NOMO-1 treated with DMSO at 0.1 percent for 48 hours (cell line): ENCODE measurements around the gene BCAP31.
A peak's percentile ranks its signal among the peaks of the same experiment; 100 is the strongest.
"Not testable (repeated sequence)": the region's sequence is repeated elsewhere in the genome, so short reads cannot be mapped to it uniquely, and the experiment has no call there.

Source experiments
- DNase-seq: peaks from one replicate; lab custom pipeline; 2025; ENCODE audit not compliant: unreplicated experiment; lab: John Stamatoyannopoulos, UW

Gene BCAP31

DNA sequence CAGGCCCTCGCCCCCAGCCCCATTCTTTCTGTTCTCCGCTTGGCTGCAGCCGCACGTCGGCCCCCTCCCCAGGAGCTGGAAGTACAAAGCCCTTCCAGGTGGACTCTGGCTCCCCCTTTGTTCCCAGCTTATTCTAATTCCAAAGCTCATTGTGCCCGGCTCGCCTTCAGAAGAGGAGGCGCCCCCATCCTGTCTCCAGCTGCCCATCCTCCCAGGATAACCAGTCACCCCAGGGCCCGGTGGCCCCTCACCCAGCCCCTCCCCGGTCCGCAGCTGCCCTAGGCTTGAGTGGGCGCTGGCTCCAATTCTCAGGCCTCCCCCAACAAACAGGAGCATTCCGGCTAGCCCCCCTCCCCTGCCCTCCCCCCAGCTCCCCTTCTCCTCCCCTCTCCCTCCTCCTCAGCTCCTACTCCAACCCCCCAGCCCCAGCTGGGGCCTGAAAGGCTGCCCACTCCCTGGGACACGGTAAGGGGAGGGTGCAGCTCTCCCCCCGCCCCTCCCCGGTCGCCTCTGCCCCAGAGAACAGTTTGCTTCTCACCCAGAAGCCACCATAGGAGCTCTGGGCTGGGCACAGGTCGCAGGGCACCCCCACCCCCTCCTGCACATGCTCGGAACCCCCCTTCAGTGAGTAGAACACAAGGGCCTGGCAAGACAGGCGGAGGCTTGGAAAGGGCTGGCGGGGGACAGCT, 39.6 kb downstream of the BCAP31 start:
- DNase-seq, result no peak

DNA sequence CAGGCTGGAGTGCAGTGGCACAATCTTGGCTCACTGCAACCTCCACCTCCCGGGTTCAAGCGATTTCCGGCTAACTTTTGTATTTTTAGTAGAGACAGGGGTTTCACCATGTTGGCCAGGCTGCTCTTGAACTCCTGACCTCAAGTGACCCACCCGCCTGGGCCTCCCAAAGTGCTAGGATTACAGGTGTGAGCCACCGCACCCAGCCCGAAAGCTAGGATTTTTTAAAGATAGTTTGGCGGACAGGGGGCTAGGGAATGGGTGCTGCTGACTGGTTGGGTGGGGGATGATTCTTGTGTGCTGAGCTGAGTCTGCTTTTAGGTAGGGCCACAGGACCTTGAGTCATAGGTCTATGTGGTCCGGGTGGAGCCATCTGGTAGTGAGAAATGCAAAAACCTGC, 40.7 kb downstream of the BCAP31 start:
- DNase-seq, result not testable (repeated sequence)

DNA sequence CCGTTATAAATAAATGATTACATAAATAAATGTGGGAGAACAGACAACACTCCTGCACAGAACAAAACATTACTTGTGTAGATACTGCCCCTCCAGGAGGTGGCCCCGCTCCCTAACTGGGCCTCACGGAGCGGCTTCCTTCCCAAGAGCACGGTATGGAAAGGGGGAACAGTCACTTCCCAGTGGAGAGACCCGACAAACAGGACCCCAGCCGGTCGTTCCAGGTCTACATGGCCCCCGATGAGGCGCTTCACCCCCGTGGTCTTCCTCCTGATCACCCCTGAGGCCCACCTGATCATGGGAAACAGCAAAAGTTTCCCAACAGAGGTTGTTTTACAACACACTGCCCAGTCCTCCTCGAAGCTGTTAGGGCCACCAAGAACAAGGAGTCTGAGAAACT, 43.0 kb downstream of the BCAP31 start:
- no peak for DNase-seq

DNA sequence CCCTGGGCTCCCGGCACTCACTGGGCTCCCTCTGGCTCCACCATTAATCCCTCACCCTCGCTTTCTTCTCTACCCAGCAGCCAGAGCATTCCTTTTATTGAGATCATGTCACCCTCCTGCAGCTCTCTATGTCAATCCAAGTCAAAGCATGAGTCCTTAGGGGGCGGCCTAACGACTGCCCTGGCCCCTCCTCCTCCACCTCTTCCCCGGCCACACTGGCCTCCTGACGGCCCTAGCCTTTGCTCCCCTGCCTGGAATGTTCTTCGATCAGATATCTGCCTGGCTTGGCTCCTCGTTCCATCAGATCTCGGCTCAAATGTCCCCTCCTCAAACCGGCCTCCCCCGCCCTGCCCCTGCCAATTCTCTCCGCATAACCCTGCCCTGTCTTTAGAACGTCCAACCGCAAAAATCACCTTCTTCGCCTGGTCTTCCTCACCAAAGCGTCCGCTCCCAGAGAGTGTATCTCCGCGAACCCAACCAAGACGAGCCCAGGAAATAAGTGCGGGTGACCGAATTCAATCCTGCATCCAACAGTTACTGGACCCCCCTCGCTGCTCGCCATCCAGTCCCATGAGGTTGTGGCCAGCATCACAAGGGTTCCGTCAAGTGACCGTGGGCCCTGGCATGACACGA, 49.9 kb downstream of the BCAP31 start:
- DNase-seq, result no peak

DNA sequence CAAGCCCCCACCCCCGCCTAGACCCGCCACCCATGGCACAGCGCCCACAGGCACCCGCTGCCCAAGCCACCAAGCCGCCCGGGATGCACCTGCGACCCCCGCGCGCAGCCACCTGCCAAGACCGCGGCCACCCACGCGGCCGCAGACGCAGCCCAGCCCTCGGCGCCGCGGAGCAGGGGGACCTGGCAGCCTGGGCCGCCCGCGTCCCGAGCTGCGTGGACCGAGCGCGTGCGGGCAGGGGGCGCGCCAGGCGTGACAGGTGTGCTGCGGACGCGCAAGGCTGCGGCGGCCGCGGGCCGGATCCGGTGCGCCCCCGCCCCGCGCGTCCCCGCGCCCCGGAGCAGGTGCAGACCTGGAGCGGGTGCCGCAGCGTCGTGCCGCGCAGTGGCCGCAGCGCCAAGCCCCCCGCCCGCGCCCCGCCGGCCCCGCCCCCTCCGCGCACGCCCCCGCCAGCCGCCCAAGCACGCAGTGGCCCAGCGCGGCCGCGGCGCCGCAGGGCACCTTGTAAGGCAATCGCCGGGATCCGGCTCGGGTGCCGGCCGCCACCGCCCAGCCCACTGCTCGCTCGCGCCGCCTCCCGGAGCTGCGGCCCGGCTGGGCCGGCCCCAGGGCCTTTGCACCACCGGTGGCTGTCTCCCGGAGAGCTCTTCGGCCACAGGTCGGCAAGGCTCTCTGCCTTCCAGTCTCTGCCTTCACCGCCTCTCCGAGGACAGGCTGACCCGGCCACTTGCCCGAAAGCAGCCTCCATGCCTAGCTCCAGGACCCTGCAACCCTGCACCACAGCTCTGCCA, 50.6 kb downstream of the BCAP31 start, which contains the start of gene PNCK:
Gene PNCK (minus strand): TSS at position 386 of the 791 bp plus-strand sequence. CDS start 737 bp downstream, outside the sequence.
- DNase-seq, result no peak

DNA sequence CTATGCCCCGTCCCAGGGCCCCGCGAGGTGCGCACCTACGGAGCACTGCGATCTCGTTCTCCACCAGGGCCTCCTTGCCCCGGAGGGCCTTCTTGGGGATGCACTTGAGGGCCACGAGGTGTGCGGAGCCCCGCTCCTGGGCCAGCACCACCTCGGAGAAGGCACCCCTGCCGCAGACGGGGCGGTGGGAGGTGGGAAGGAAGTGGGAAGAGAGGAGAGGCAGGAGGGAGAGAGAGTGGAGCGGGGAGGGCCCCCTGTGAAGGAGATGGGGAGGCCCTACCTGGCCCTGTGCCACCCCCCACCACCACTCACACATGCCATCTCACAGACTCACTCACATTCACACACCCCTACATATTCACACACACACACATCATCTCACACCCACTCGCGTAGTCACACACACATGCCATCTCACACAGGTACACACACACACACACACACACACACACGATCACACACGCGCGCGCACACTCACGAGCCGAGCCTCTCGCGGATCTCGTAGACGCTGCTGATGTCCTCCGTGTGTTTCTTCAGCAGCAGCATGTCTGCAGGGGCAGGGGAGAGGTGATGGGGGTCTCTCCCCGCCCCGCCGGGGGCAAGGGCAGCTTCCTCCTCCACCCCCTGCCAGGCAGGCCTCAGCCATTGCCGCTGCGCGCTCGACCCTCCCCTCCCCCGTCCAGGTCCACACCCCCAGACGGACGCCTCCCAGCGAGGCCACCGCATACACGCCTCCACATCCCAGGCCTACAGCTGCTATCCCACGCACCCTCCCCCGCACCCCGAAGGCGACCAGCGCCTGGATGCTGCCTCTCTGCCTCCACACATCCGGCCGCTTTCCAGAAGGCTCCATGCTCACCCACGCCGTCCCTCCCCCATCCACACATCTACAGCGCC, 51.4 kb downstream of the BCAP31 start:
- DNase-seq, result no peak

DNA sequence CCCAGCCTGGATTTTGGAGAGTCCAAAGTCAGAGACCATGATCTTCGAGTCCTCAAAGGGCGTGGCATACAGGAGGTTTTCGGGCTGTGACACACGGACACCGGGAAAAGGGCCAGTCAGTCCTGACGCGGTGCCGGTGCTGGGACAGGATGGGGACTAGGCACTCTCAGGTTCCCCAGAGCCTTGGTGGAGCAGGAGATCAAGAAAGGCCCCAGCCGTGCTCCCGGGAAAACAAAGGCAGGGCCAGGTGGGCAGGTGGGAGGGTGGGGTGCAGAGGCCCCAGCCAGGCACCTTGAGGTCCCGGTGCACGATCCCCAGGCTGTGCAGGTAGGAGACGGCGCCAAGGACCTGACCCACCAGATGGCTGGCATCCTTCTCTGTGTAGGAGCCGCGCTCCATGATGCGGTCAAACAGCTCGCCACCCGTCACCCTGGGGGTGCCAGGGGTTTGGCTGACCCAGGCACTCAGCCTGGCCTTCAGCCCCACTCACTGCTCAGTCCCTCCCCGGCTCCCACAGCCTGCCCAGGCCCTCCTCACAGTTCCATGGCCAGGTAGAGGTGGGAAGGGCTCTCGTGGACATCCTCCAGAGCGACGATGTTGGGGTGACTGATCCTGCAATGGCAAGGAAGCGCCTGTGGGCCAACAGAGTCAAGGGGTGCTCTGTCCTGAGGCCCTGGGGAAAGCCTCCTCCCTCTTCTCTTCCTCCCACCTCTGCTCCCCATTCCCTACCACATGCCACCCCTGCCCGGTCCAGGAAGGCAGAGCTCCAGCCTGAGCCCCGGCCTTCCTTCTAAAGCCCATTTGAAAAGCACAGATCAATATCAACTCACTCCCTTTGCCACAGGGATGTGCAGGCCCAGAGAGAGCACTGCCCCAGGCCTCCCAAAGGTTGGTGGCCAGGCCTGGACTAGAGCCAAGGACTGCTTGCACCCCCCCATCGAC, 52.3 kb downstream of the BCAP31 start:
- no peak for DNase-seq

DNA sequence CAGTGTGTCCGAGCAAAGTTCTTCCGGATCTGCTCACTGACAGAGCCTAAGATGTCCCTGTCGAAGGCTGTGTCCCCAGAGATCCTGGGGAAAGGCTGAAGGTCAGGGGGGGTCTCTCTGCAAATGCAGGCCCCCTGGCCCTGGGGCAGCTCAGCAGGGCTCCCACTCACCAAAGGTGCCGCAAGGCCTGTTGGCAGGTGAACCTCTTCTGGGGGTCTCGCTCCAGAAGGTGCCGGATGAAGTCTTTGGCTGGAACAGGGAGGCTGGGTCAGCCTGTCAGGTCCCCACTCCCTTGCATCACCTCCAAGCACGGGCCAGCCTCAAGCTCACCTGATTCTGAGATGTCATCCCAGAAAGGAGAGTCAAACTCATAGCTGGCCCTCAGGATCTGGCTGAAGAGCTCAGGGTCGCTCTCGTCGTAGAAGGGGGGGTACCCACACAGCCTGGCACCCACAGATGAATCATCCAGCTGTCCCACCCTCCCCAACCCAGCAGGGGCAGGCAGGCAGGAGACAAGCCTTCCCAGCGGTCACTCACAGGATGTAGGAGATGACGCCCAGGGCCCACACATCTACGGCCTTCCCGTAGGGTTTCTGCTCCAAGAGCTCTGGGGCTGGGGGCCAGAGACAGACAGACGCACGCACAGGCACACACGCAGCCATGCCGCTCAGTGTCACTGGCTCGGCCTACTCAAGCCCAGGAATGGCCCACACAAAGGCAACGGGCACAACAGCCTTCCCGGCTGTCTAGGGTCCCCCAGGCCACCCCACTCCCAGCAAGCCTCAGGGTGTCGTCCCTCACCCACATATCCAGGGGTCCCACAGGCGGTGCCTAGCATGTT, 53.2 kb downstream of the BCAP31 start:
- no peak for DNase-seq

DNA sequence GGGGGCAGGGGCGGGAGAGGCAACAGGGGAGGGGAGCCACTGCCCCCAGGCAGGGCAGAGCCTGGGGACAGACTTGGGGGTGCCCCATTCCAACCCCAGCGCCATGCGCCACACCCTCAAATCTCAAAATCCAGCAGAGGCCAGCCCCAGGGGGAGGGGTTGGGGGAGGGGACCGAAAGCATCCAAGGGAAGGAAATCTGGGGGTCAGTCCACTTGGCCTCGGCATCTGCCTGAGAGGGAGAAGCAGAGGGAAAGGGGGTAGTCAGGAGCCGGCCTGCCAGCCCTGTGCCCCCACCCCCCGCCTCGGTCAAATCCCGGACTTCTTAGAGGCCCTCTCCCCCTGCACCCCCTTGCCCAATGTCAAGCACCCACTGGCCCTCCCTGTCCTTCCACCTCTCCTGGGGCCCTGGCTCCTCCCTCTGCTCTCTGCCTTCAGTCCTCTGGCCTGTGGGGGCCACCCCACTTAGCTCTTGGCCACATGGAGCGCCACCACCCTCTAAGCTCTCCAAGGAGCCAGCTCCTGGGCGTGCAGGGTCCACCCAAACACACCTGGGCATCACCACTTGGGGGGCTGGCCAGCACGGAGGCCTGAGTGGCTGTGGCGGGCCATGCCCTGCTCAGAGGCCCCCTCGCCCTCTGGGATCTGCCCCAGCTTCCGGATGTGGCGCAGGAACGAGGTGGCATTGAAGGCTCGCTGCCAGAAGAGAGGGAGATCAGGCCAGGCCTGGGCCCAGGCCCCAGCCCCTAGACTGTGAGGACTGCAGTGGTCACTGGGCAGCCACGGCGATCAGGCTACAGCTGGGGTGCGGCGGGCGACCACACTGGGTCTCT, 54.1 kb downstream of the BCAP31 start:
- no peak for DNase-seq

DNA sequence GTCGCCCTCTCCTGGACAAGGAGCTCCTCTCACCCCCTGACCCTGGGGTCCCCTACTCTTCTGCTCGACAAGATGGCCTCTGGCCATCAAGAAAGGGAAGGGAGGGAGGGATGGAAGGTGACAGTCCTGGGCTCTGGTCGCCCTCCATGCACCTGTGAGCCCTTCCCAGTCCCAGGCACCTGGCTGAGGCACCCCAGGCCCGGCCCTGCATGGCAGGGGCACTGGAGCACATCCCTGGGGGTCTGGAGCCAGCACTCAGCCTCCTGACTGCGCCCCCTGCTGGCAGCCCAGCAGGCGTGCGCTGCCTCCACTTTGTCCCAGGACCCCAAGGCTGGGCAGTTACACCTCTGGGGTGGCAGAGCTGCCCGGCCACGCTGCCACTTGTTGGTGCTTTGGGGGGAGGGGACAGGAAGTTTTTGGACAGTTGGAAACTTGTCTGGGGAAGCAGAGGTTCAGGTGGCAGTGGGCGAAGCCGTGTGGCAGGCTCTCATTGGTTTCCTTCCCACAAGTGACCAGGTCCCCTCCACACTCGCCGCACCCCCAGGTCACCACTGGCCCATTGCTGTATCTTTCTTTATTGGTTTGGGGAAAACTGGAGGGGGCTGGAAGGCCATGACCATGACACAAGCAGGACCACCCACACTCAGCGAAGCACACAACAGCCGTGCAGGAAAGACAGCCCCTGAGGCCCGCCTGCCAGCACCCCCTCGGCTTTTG, 54.9 kb downstream of the BCAP31 start:
- no peak for DNase-seq

DNA sequence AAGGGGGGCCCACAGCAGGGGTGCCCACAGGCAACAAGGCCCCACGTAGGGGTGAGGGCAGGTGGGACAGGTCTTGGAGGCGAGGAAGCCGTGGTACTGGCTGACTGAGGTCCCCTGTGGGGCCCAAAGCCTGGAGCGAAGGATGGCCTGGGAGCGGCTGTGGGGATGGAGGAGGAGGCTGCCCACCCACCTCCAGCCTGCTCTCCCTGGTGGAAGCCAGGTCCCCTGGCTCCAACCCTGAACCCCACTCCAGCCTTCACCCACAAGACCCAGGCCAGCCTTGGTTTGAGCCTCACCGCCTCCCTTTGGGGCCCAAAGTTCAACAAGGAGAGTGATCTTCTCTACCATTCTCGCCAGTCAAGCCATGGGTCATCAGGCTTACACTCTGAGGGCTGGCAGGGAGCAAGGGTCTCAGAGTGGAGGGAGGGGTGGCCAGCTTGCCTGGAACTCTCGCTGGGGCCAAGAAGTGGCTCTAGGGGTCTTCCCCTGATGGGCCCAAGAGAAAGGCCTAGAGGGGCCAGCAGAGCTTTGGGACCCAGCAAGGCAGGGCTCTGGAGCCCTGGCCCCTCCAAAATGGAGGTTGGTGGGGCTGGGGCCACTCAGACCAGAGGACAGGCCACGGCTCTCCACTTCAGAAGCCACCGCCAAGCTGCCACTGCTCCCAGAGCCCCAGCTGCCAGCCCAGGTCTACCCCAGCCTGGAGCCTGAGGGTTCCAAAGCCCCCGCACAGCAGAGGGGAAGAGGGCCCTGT, 55.6 kb downstream of the BCAP31 start:
- no peak for DNase-seq

DNA sequence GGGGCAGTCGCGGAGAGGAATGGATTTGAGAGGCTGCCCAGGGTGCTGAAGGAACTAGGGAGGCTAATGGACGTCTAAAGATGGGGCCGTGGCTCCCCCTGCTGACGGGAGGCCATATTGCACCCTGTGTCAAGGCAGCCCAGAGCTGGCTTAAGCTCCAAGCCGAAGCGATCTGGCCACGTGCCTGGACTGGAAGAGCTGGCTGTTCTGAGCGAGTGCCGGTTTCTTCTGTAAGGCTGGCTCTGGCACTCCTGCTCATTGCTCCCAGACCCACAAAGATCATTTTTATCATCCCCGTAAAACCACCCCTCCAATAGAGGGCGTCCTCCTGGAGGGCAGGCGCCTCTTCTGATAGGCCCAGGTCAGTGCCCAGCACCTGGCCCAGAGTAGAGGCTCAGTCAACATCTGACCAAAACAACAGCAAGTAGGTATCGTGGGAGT, 56.2 kb downstream of the BCAP31 start:
- DNase-seq, result peak; percentile 49

DNA sequence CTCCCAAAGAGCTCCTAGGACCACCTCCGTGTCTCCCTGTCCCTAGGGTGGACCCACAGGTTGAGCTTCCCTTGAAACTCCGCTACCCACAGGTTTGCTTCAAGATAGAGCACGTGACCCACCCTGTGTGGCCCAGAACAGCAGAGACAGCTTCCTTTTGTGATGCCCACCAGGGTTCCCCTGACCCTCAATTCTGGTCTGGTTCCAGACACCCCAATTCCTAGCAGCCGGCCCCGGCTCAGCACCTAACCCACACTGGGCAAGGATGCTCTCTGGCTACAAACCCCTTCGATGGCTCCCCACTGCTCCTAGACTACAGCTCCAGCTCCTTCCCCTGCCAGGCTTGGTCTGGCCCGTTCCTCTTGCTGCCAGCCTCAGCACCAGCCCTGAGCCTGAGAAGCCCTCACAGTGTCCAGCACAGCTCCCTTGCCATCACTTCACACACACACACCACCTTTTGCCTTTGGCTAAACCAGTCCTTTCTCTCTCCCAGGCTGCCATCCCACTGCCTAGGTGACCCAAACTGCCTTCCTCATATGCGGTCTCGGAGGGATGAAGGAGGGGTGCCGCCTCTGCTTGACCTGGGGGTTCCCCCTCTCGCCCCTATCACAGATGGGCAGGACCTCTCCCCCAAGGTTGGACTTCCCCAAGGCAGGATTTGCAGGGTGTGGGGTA, 56.8 kb downstream of the BCAP31 start:
- DNase-seq, result no peak

DNA sequence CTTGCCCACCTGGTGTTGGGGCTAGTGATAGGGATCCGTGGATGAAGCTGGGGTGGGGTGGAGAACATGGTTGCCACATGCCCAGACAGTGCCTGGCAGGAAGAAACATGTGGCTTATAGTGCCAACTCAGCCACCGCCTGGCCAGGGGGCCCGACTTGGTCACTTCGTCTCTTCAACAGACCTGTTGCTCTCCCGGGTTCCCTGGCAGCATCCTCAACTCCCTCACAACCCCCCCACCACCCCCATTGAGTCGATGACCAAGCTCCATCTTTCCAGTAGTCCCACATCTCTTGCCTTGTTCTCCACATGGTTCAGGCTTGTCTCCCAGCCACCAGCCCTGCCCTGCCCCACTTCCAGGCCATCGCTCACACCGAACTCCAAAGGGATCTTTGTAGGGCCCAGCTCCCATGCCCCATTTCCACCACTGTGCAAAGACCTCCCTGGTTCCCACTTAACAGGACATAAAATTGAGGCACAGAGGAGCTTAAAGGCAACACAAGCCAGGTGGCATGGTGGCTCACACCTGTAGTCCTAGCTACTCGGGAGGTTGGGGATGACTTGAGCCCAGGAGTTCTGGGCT, 58.4 kb downstream of the BCAP31 start:
- DNase-seq, result no peak

DNA sequence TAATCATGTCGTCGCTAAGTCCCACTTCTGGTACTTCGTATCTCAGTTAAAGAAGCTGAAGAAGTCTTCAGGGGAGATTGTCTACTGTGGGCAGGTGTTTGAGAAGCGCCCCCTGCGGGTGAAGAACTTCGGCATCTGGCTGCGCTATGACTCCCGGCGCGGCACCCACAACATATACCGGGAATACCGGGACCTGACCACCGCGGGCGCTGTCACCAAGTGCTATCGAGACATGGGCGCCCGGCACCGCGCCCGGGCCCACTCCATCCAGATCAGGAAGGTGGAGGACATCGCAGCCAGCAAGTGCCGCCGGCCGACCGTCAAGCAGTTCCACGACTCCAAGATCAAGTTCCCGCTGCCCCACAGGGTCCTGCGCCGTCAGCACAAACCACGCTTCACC, 61.9 kb downstream of the BCAP31 start:
- no peak for DNase-seq

DNA sequence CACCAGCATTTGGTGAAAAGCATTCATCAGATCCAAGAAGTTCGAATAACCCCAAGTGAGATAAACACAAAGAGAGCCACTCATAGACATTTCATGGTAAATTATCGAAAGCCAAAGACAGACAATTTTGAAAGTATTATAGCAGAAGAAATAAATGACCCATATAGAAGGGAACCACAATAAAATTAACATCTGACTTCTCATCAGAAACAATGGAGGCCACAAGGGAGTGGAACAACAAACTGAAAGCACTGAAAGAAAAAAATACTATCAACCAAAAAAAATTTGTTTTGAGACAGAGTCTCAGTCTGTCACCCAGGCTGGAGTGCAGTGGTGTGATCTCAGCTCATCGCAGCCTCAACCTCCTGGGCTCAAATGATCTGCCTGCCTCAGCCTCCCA, 64.9 kb downstream of the BCAP31 start:
- no peak for DNase-seq
